ENCODE data around the gene MUS81. TPM values are rescaled to one million over a fixed set of nuclear protein-coding genes. Genes with fewer than 3 reads are reported as not detected.

MUS81 gene
- total RNA-seq, 1 donor from 2014 or later: 49.4 TPM

DNA sequence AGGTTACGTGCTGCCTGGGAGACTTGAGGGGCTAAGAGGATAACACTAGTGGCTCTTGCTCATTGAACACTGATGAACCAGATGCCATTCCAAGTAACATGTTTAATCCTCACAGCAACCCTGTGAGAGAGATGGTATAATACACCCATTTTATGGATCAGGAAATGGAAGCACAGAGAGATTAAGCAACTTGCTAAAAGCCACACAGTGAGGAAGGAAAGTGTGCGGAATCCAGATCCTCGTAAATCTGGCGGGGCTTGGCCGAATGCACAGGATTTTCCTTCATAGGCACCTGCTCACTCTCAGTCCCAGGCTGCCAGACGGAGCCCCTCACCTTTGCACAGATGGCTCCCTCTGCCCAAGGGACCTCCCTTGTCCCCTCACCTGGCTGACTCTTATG lies 47.6 kb downstream of the MUS81 start:
- no peak overlapping the region for H3K4me3 ChIP-seq
- no peak overlapping the region for H3K27ac ChIP-seq
- ATAC-seq: no peak
- no peaks in the 10 kb centered on the region for H3K9me3 ChIP-seq
- no peak for DNase-seq
- TF ChIP-seq, protein P1, sequence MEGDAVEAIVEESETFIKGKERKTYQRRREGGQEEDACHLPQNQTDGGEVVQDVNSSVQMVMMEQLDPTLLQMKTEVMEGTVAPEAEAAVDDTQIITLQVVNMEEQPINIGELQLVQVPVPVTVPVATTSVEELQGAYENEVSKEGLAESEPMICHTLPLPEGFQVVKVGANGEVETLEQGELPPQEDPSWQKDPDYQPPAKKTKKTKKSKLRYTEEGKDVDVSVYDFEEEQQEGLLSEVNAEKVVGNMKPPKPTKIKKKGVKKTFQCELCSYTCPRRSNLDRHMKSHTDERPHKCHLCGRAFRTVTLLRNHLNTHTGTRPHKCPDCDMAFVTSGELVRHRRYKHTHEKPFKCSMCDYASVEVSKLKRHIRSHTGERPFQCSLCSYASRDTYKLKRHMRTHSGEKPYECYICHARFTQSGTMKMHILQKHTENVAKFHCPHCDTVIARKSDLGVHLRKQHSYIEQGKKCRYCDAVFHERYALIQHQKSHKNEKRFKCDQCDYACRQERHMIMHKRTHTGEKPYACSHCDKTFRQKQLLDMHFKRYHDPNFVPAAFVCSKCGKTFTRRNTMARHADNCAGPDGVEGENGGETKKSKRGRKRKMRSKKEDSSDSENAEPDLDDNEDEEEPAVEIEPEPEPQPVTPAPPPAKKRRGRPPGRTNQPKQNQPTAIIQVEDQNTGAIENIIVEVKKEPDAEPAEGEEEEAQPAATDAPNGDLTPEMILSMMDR (IDR thresholded peaks at IDR 0.05): no peak
- H3K36me3 ChIP-seq: no peaks in the 10 kb centered on the region
- H3K27me3 ChIP-seq: no peaks in the 10 kb centered on the region
- intact Hi-C loops (cut with DNase I): no loop called here
- H3K4me1 ChIP-seq: peaks cover 11% of the 10 kb centered on the region

DNA sequence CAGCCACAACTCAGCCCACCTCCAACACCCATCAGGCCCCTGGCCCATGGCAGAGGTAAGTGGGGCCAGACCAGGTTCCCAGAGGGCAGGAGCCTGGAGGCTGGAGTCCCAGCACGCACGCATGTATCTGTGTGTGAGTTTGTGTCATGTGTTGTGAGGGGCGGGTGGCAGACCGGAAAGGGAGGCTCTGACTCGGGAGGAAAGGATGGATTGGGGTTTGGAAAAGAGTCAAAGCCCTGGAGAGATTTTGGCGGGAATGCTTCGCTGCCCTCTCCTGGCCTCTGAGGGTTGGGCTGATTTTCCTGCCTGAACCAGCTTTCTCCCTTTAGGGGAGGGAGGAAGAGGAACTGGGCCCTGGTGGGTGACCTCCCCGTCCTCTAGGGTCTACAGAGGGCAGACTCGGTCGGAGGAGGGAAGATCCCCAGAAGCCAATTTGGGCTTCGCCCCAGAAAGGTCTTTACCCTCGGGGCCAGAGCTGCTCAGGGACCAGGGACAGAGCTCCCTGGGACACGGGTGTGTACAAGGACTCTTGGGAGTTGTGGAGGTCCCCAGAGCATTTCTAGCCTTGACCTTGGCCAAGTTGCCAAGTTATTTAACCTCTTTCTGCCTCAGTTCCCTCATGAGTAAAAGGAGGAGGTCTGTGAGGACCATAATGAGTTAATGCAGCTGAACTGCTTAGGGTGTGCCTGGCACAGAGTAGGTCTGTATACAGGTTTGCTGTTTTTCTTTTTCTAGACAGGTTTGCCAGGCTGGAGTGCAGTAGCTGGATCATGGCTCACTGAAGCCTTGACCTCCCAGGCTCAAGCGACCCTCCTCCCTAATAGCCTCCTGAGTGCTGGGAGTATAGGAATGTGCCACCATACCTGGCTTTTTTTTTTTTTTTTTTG lies 51.7 kb downstream of the MUS81 start:
- intact Hi-C loops (cut with DNase I): no loop called here
- no peak for DNase-seq
- peak; percentile 32 for ATAC-seq
- TF ChIP-seq, protein P1 (IDR thresholded peaks at IDR 0.05): peak; percentile 34
- no peaks in the 10 kb centered on the region for H3K9me3 ChIP-seq
- H3K4me3 ChIP-seq: no peak overlapping the region
- no peaks in the 10 kb centered on the region for H3K36me3 ChIP-seq
- H3K27ac ChIP-seq: peak overlapping the region; percentile 11
- no peaks in the 10 kb centered on the region for H3K27me3 ChIP-seq
- peaks cover 34% of the 10 kb centered on the region for H3K4me1 ChIP-seq

DNA sequence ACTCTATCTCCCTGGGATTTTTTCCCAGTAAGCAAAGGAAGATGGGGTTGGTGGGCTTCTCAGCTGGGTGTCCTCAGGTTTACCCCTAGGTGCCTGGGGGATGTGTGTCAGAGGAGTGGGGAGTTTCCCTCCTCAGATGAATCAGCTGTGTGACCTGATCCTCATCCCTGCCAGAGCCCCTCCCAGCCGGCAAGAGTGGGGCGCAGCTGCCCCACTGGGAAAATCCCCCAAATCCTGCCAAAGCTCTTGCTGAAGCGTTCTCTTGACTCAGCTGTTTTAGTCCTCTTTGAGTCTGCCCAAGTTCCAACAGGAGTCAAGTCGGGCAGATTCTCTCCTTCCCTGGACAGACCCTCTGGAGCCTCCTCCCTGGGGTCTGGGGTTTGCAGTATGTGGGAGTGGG lies 52.6 kb downstream of the MUS81 start:
- Histone ChIP-seq H3K27ac (no peak overlapping the region), H3K27me3 (no peaks in the 10 kb centered on the region), H3K36me3 (no peaks in the 10 kb centered on the region), H3K4me3 (no peak overlapping the region), H3K4me1 (peaks cover 43% of the 10 kb centered on the region), H3K9me3 (no peaks in the 10 kb centered on the region)
- intact Hi-C loops (cut with DNase I): no loop called here
- ATAC-seq: no peak
- TF ChIP-seq, protein P1 (IDR thresholded peaks at IDR 0.05): no peak
- no peak for DNase-seq

DNA sequence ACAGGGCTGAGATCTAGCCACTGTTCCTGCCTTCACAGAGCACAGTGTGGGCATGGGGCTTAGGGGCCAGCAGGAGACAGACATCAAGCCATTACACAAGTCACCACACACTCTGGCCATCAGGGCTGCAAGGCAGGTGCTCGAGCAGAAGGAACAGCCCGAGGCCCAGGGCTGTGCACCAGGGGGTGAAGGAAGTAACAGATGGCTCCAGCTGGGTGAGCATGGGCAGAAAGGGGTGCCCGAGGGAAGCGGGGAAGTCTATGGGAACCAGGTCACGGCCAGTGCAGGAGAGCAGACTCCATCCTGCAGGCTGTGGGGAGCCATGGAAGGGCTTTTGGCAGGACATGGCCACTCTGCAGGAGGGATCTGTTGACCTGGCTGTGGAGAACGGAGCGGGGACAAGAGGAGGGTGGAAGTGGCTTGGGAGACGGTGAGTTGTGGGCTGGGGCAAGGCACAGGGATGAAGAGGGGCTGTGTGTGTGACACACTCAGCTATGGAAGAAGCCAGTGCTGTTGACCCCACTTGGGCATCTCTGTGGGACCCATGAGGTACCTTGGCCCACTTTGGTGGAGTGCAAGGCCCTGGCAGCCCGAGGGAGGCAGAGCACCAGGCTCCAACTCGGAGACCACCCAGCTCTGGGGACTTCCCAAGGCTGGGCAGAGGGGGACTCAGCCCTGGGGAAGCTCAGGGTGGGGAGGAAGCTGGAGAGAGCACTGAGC lies 55.0 kb downstream of the MUS81 start:
- TF ChIP-seq, protein P1 (IDR thresholded peaks at IDR 0.05): no peak
- Histone ChIP-seq H3K27ac (peak overlapping the region; percentile 72), H3K4me3 (no peak overlapping the region), H3K9me3 (no peaks in the 10 kb centered on the region), H3K4me1 (peaks cover 50% of the 10 kb centered on the region), H3K27me3 (no peaks in the 10 kb centered on the region), H3K36me3 (no peaks in the 10 kb centered on the region)
- intact Hi-C loops (cut with DNase I): no loop called here
- DNase-seq: no peak
- ATAC-seq: no peak

DNA sequence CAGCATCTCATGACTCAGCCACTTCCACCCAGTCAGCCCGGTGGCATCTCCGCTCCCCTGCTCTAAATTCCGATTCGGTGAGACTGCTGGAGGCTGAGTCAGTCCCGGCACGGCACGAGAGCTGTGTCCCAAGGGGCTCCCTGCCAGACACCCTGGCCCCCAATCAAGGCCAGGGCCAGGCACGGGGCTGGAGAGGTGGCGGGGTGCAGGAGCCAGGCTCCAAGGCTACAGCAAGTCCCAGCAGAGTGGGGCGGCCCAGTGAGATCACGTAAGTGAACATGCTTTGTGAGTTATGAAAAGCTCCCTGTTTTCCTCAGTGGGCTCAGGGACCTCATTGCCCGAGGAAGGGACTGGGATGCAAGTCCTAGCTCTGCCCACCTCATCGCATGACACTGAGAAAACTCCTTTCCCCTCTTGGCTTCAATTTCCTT lies 55.6 kb downstream of the MUS81 start:
- H3K4me3 ChIP-seq: no peak overlapping the region
- ATAC-seq (peak; percentile 13), DNase-seq (peak; percentile 78)
- H3K27me3 ChIP-seq: no peaks in the 10 kb centered on the region
- TF ChIP-seq, protein P1 (IDR thresholded peaks at IDR 0.05): no peak
- H3K27ac ChIP-seq: peak overlapping the region; percentile 72
- H3K36me3 ChIP-seq: no peaks in the 10 kb centered on the region
- H3K4me1 ChIP-seq: peaks cover 56% of the 10 kb centered on the region
- no peaks in the 10 kb centered on the region for H3K9me3 ChIP-seq
- intact Hi-C loops (cut with DNase I): no loop called here

Other genes with a start within 250 kb of the MUS81 start
- gene MAP3K11, start 246.2 kb upstream of the MUS81 start, total RNA-seq: 106 TPM
- gene PCNX3, start 244.7 kb upstream of the MUS81 start, total RNA-seq: 34.0 TPM
- 86.5 TPM for gene SIPA1, start 222.3 kb upstream of the MUS81 start, total RNA-seq
- 68.2 TPM for gene RELA, start 197.5 kb upstream of the MUS81 start, total RNA-seq
- 77.5 TPM for gene KAT5, start 148.2 kb upstream of the MUS81 start, total RNA-seq
- 42.5 TPM for gene RNASEH2C, start 139.6 kb upstream of the MUS81 start, total RNA-seq
- gene AP5B1, start 79.5 kb upstream of the MUS81 start, total RNA-seq: 35.6 TPM
- 2.7 TPM for gene OVOL1, start 73.4 kb upstream of the MUS81 start, total RNA-seq
- gene SNX32, start 26.5 kb upstream of the MUS81 start, total RNA-seq: not detected
- 608 TPM for gene CFL1, start 2.3 kb upstream of the MUS81 start, total RNA-seq
- gene EFEMP2, start 12.4 kb downstream of the MUS81 start, total RNA-seq: 62.0 TPM
- gene CTSW, start 19.4 kb downstream of the MUS81 start, total RNA-seq: 17.2 TPM
- gene FIBP, start 28.0 kb downstream of the MUS81 start, total RNA-seq: 35.5 TPM
- gene CCDC85B, start 30.2 kb downstream of the MUS81 start, total RNA-seq: 36.4 TPM
- gene FOSL1, start 40.0 kb downstream of the MUS81 start, total RNA-seq: 3.9 TPM
- 34.7 TPM for gene C11orf68, start 58.6 kb downstream of the MUS81 start, total RNA-seq
- 62.8 TPM for gene DRAP1, start 59.0 kb downstream of the MUS81 start, total RNA-seq
- gene TSGA10IP, start 85.0 kb downstream of the MUS81 start, total RNA-seq: not detected
- 53.3 TPM for gene SART1, start 101.3 kb downstream of the MUS81 start, total RNA-seq
- 32.6 TPM for gene EIF1AD, start 141.7 kb downstream of the MUS81 start, total RNA-seq
- 167 TPM for gene BANF1, start 142.1 kb downstream of the MUS81 start, total RNA-seq
- 23.7 TPM for gene CST6, start 151.6 kb downstream of the MUS81 start, total RNA-seq
- gene CATSPER1, start 166.0 kb downstream of the MUS81 start, total RNA-seq: 3.4 TPM
- gene GAL3ST3, start 188.7 kb downstream of the MUS81 start, total RNA-seq: not detected
- 149 TPM for gene SF3B2, start 191.9 kb downstream of the MUS81 start, total RNA-seq
- gene PACS1, start 209.8 kb downstream of the MUS81 start, total RNA-seq: 55.9 TPM